ENCODE measurements around the gene NDRG2. TPM values are rescaled to one million over a fixed set of nuclear protein-coding genes. Genes with fewer than 3 reads are reported as not detected.

Gene NDRG2
- total RNA-seq, 1 donor from 2014 or later, result 45.9 TPM

DNA sequence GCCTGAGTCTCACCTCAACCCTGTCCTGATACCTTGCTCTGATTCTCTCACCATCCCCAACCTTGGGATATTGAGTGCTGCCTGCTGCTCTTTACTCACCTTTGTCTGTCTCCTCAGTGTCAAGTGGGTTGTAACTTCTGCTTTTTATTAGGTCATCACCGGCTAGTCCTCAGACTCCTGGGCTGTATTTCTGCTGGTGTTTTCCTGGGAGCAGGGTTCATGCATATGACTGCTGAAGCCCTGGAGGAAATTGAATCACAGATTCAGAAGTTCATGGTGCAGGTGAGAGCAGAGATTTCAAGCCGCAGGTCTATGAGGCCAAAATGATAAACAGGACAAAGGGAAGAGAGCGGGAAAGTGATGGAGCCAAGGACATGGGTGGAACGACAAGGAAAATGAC lies 25.3 kb downstream of the NDRG2 start:
- TF ChIP-seq, protein P1, sequence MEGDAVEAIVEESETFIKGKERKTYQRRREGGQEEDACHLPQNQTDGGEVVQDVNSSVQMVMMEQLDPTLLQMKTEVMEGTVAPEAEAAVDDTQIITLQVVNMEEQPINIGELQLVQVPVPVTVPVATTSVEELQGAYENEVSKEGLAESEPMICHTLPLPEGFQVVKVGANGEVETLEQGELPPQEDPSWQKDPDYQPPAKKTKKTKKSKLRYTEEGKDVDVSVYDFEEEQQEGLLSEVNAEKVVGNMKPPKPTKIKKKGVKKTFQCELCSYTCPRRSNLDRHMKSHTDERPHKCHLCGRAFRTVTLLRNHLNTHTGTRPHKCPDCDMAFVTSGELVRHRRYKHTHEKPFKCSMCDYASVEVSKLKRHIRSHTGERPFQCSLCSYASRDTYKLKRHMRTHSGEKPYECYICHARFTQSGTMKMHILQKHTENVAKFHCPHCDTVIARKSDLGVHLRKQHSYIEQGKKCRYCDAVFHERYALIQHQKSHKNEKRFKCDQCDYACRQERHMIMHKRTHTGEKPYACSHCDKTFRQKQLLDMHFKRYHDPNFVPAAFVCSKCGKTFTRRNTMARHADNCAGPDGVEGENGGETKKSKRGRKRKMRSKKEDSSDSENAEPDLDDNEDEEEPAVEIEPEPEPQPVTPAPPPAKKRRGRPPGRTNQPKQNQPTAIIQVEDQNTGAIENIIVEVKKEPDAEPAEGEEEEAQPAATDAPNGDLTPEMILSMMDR (IDR thresholded peaks at IDR 0.05; ENCODE audit: unreplicated experiment), result no peak
- H3K27ac Mint-ChIP-seq (ENCODE audit: unreplicated experiment), result no peak overlapping the region
- no peak overlapping the region for H3K4me3 Mint-ChIP-seq (ENCODE audit: unreplicated experiment)
- H3K9me3 Mint-ChIP-seq (ENCODE audit: unreplicated experiment), result no peaks in the 10 kb centered on the region
- DNase-seq (ENCODE audit: low spot score), result no peak
- H3K27me3 Mint-ChIP-seq (ENCODE audit: unreplicated experiment), result no peaks in the 10 kb centered on the region
- peaks cover 15% of the 10 kb centered on the region for H3K4me1 Mint-ChIP-seq (ENCODE audit: unreplicated experiment)
- peaks cover 11% of the 10 kb centered on the region for H3K36me3 Mint-ChIP-seq (ENCODE audit: low read depth, unreplicated experiment)

DNA sequence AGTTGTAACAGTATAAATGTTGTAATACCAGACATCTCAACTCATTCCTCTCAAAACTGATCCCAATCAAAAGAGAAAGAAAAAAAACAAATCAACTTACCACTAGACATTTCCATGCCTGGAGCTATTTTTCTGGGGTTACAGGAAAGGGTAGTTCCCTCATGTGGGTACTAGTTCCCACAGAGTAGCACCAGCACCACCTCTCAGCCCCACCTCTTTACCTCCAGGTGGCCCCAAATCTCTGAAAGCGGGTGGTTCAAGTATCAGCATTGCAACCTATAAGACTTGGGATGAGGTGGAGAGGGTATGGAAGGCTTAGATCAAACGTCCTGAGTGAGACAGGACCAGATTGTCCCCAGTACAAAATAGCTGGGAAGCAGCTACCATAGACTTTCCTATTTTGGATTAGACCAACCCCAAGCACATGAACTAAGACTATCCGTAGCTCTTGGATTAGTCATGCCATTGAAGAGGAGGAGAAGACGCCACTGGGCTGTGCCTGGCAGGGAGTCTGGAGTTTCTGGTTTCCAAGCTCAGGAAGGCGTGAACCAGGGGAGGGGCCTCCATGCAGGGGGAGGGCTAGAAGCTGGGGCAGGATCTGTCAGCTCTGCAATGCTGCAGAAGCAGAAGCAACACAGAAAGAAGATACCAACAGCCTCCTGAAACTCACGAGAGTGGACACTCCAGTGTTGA lies 26.0 kb downstream of the NDRG2 start, which contains the start of gene SLC39A2:
TSS of gene SLC39A2 (plus strand) at position 620 of the 693 bp plus-strand sequence. CDS start 154 bp downstream, outside the sequence.
- Mint-ChIP-seq H3K27ac (ENCODE audit: unreplicated experiment) (no peak within 1 kb of the TSS), H3K9me3 (ENCODE audit: unreplicated experiment) (no peaks in the 10 kb centered on the region), H3K4me1 (ENCODE audit: unreplicated experiment) (peaks cover 14% of the 10 kb centered on the region), H3K4me3 (ENCODE audit: unreplicated experiment) (no peak within 1 kb of the TSS), H3K27me3 (ENCODE audit: unreplicated experiment) (no peaks in the 10 kb centered on the region), H3K36me3 (ENCODE audit: low read depth, unreplicated experiment) (peaks cover 14% of the 10 kb centered on the region)
- no peak for DNase-seq (ENCODE audit: low spot score)
- TF ChIP-seq, protein P1 (IDR thresholded peaks at IDR 0.05; ENCODE audit: unreplicated experiment), result no peak

DNA sequence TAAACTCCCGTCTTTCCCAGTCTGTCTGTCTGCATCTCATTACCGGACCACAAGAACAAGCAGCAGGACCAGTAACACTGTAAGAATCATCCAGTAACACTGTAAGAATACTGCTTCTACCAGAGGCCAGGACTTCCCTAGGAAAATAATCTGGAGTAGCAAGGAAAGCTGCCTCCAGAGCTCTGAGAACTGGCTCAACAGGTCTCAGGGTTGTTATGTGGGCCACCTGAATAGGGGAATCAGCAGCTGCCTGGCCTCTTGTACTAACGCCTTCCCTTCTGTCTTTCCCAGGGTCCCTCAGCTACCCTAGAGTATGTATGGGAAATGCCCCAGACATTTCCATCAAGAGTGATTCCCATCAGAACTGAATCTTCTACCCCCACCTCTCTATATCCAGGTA lies 26.7 kb downstream of the NDRG2 start:
- no peaks in the 10 kb centered on the region for H3K27me3 Mint-ChIP-seq (ENCODE audit: unreplicated experiment)
- no peak overlapping the region for H3K4me3 Mint-ChIP-seq (ENCODE audit: unreplicated experiment)
- H3K4me1 Mint-ChIP-seq (ENCODE audit: unreplicated experiment), result peaks cover 14% of the 10 kb centered on the region
- no peak for DNase-seq (ENCODE audit: low spot score)
- H3K9me3 Mint-ChIP-seq (ENCODE audit: unreplicated experiment), result no peaks in the 10 kb centered on the region
- peaks cover 16% of the 10 kb centered on the region for H3K36me3 Mint-ChIP-seq (ENCODE audit: low read depth, unreplicated experiment)
- no peak overlapping the region for H3K27ac Mint-ChIP-seq (ENCODE audit: unreplicated experiment)
- TF ChIP-seq, protein P1 (IDR thresholded peaks at IDR 0.05; ENCODE audit: unreplicated experiment), result no peak

DNA sequence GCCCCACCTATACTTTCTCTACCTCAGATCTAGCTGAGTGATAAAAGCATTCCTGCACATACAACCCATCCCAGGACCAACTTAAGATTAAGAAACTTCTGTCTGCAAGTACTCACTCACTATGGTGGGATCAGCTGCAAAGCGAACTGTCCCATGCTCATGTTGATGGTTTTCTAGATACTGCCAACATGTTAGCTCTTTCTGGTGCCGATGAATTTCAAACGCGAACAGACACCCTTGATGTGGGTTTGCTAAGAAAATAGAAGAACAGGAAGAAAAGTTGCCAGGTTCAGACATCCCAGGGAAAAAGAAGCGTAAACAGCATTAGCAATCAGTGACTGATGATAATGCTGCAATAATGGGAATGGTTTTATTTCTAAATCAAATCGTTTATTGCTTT lies 27.3 kb downstream of the NDRG2 start:
- Mint-ChIP-seq H3K9me3 (ENCODE audit: unreplicated experiment) (no peaks in the 10 kb centered on the region), H3K27ac (ENCODE audit: unreplicated experiment) (no peak overlapping the region), H3K27me3 (ENCODE audit: unreplicated experiment) (no peaks in the 10 kb centered on the region), H3K4me3 (ENCODE audit: unreplicated experiment) (no peak overlapping the region), H3K36me3 (ENCODE audit: low read depth, unreplicated experiment) (peaks cover 18% of the 10 kb centered on the region), H3K4me1 (ENCODE audit: unreplicated experiment) (peaks cover 14% of the 10 kb centered on the region)
- TF ChIP-seq, protein P1 (IDR thresholded peaks at IDR 0.05; ENCODE audit: unreplicated experiment), result no peak
- no peak for DNase-seq (ENCODE audit: low spot score)

DNA sequence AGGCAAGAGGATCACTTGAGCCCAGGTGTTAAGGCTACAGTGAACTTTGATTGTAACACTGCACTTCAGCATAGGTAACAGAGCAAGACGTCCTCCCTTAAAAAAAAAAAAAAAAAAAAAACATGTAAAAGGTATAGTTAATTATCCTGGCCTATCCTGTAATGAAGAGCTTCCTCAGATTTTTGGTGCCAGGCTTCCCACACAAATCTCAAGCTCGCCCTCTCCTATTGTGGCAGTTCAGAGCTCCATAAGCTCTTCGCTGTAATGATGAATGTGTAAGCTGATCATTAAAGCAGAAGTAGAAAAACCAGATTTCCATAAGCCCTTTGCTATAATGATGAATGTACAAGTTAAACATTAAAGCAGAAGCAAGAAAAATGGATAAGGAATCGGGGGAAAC lies 27.7 kb downstream of the NDRG2 start:
- Mint-ChIP-seq H3K36me3 (ENCODE audit: low read depth, unreplicated experiment) (peaks cover 19% of the 10 kb centered on the region), H3K4me3 (ENCODE audit: unreplicated experiment) (no peak overlapping the region), H3K4me1 (ENCODE audit: unreplicated experiment) (peaks cover 14% of the 10 kb centered on the region), H3K9me3 (ENCODE audit: unreplicated experiment) (no peaks in the 10 kb centered on the region), H3K27me3 (ENCODE audit: unreplicated experiment) (no peaks in the 10 kb centered on the region), H3K27ac (ENCODE audit: unreplicated experiment) (no peak overlapping the region)
- TF ChIP-seq, protein P1 (IDR thresholded peaks at IDR 0.05; ENCODE audit: unreplicated experiment), result no peak
- no peak for DNase-seq (ENCODE audit: low spot score)

All from endothelial cell (in vitro differentiated cells).